GM19099 (cell line): ENCODE measurements around the gene C14orf93.

ENCODE experiments used
- POLR2A ChIP-seq: IDR thresholded peaks from 3 replicates; pipeline ENCODE4 v1.6.1; 2011; ENCODE audit warnings: low read depth; ENCODE audit not compliant: insufficient read length; ENCODE audit errors: extremely low read depth

The C14orf93 gene

GRCh38 chr14:23051141-23052057, 41.5 kb upstream of the C14orf93 start:
- no peak for TF ChIP-seq POLR2A

- no peak for TF ChIP-seq POLR2A
These were observed 39.1 kb upstream of the C14orf93 start for GRCh38 chr14:23049011-23049410.

- no peak for TF ChIP-seq POLR2A
These were observed 38.1 kb upstream of the C14orf93 start for GRCh38 chr14:23047751-23048693.

GRCh38 chr14:23047034-23047634, 37.2 kb upstream of the C14orf93 start:
- TF ChIP-seq POLR2A, result no peak

- no peak for TF ChIP-seq POLR2A
These were observed 35.7 kb upstream of the C14orf93 start for GRCh38 chr14:23045419-23046357.

GRCh38 chr14:23044840-23045239, 34.9 kb upstream of the C14orf93 start:
- no peak for TF ChIP-seq POLR2A

GRCh38 chr14:23043754-23044153, 33.8 kb upstream of the C14orf93 start:
- no peak for TF ChIP-seq POLR2A

- TF ChIP-seq POLR2A, result no peak
These were observed 33.2 kb upstream of the C14orf93 start for GRCh38 chr14:23043145-23043544.

- no peak for TF ChIP-seq POLR2A
These were observed 32.4 kb upstream of the C14orf93 start, which contains the start of gene PSMB11 for GRCh38 chr14:23042162-23042965. Gene PSMB11 (plus strand): TSS chr14:23042212. CDS start chr14:23042226, 14 bp downstream.

- TF ChIP-seq POLR2A, result no peak
These were observed 31.8 kb upstream of the C14orf93 start for GRCh38 chr14:23041729-23042128.

GRCh38 chr14:23040100-23040499, 30.2 kb upstream of the C14orf93 start:
- TF ChIP-seq POLR2A, result no peak

- TF ChIP-seq POLR2A, result no peak
These were observed 25.6 kb upstream of the C14orf93 start for GRCh38 chr14:23035303-23036144.
